ENCODE measurements around the gene TNFRSF21. TPM values are rescaled to one million over a fixed set of nuclear protein-coding genes. Genes with fewer than 3 reads are reported as not detected.

Gene TNFRSF21
- total and polyA plus RNA-seq, 2 donors (not counting 1 experiment from before 2014, with no cell fraction given), result 0.43 to 1.2 TPM

GRCh38 chr6:47242483-47243386 lies 67.0 kb downstream of the TNFRSF21 start:
- ChIA-PET CTCF (interaction anchor here (0.8 to 1.0 kb wide), 3 partner anchors 67 to 235 kb away, joined by 3 read pairs; partner anchors contain the start of genes CD2AP and TNFRSF21), POLR2A (interaction anchor here (1.3 kb wide), 1 partner anchor 64 kb away, joined by 3 read pairs; no protein-coding TSS in a partner anchor)
- H3K4me3 ChIP-seq (ENCODE audit: control extremely low read depth in 1 of 5, extremely low read depth in 1 of 5, insufficient read depth in 1 of 5, low read depth in 2 of 5, low read length in 4 of 5), result no peak overlapping the region
- TF ChIP-seq CTCF (IDR thresholded peaks at IDR 0.05), result no peak
- no peaks in the 10 kb centered on the region for H3K27me3 ChIP-seq (replicated peaks in 1 of 4; ENCODE audit: control extremely low read depth in 1 of 4, control insufficient read depth in 3 of 4, insufficient read depth in 4 of 4, low read length in 3 of 4)
- H3K27ac ChIP-seq (ENCODE audit: low read length in 2 of 2), result peak overlapping the region in 1 of 2 donors; percentile 40
- no peak overlapping the region for H3K9ac ChIP-seq (ENCODE audit: low read length)
- no peaks in the 10 kb centered on the region for H3K9me3 Mint-ChIP-seq (ENCODE audit: insufficient read depth)
- ATAC-seq (ENCODE audit: low read depth) (peak; percentile 98), DNase-seq (peak; percentile 83)
- H2AFZ ChIP-seq (ENCODE audit: insufficient read depth, low read depth, low read length, poor library complexity, severe bottlenecking), result peak overlapping the region; percentile 32
- H3K9me3 ChIP-seq (ENCODE audit: control extremely low read depth in 1 of 3, control insufficient read depth in 2 of 3, insufficient read depth in 1 of 3, low read length in 2 of 3), result no peaks in the 10 kb centered on the region
- no peaks in the 10 kb centered on the region for H3K36me3 ChIP-seq (replicated peaks in 1 of 2; ENCODE audit: control extremely low read depth in 1 of 2, control insufficient read depth in 1 of 2, extremely low read depth in 1 of 2, insufficient read depth in 2 of 2, low read length in 1 of 2)
- WGBS (ENCODE audit: insufficient coverage), result 0% methylated on average over 8 of the region's 14 CpGs
- H3K4me1 Mint-ChIP-seq, result peaks cover 35% of the 10 kb centered on the region
- peak overlapping the region; percentile 57 for H3K4me3 Mint-ChIP-seq
- H3K4me1 ChIP-seq (ENCODE audit: control insufficient read depth in 2 of 2, insufficient read depth in 2 of 2, low read length in 2 of 2), result peaks cover 30 to 34% of the 10 kb centered on the region in 2 donors
- H3K27ac Mint-ChIP-seq, result peak overlapping the region; percentile 62
- H3K79me2 ChIP-seq (ENCODE audit: control insufficient read depth, insufficient read depth, low read length), result no peaks in the 10 kb centered on the region
- peak overlapping the region; percentile 63 for H3K4me2 ChIP-seq (replicated peaks; ENCODE audit: low read depth, low read length, poor library complexity, severe bottlenecking)
- no peaks in the 10 kb centered on the region for H3K27me3 Mint-ChIP-seq
- no peaks in the 10 kb centered on the region for H4K20me1 ChIP-seq (ENCODE audit: control insufficient read depth, insufficient read depth, low read length, poor library complexity, severe bottlenecking)
- intact Hi-C loops (cut with micrococcal nuclease), result loop anchor here (5.0 kb wide), 1 partner anchor 65 kb away; the partner anchor contains the start of gene TNFRSF21
